Neural progenitor cell (in vitro differentiated cells): Measurements from ENCODE around the gene UBL7.

Experiments used
- EZH2 ChIP-seq: fragments of 200-600 bp; sonication (generic); IDR thresholded peaks from 2 replicates; pipeline ENCODE4 v1.6.1; 2017; ENCODE audit warnings: antibody characterized with exemption, mild to moderate bottlenecking, moderate library complexity
- EZH2phosphoT487 ChIP-seq: fragments of 200-600 bp; sonication (generic); IDR thresholded peaks from 2 replicates; pipeline ENCODE4 v1.6.1; 2017; ENCODE audit warnings: antibody characterized with exemption
- TF ChIP-seq, protein P1 (sequence below): fragments of 200-600 bp; sonication (generic); IDR thresholded peaks from 2 replicates; pipeline ENCODE4 v1.5.1; 2017; ENCODE audit warnings: antibody characterized with exemption, mild to moderate bottlenecking

- TF ChIP-seq, protein P1, sequence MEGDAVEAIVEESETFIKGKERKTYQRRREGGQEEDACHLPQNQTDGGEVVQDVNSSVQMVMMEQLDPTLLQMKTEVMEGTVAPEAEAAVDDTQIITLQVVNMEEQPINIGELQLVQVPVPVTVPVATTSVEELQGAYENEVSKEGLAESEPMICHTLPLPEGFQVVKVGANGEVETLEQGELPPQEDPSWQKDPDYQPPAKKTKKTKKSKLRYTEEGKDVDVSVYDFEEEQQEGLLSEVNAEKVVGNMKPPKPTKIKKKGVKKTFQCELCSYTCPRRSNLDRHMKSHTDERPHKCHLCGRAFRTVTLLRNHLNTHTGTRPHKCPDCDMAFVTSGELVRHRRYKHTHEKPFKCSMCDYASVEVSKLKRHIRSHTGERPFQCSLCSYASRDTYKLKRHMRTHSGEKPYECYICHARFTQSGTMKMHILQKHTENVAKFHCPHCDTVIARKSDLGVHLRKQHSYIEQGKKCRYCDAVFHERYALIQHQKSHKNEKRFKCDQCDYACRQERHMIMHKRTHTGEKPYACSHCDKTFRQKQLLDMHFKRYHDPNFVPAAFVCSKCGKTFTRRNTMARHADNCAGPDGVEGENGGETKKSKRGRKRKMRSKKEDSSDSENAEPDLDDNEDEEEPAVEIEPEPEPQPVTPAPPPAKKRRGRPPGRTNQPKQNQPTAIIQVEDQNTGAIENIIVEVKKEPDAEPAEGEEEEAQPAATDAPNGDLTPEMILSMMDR = no peak
- TF ChIP-seq EZH2 = no peak
- TF ChIP-seq EZH2phosphoT487 = no peak
Measured at GRCh38 chr15:74504418-74504817, 43.5 kb upstream of the UBL7 start.
